Measurements from ENCODE around the gene MAOB.

GRCh38 chrX:43898406-43899035 lies 16.3 kb upstream of the MAOB start:
- TF ChIP-seq SP1 (IDR thresholded peaks at IDR 0.05) (no peak), NFRKB (IDR thresholded peaks at IDR 0.05) (no peak), SUZ12 (IDR thresholded peaks at IDR 0.05) (no peak), BHLHE40 (IDR thresholded peaks at IDR 0.05; ENCODE audit: borderline replicate concordance) (no peak), ELF4 (IDR thresholded peaks at IDR 0.05) (no peak), CTBP1 (IDR thresholded peaks at IDR 0.05; ENCODE audit: borderline replicate concordance) (no peak), ARNT (IDR thresholded peaks at IDR 0.05) (no peak), TARDBP (IDR thresholded peaks at IDR 0.05) (no peak), FOXA1 (IDR thresholded peaks at IDR 0.05) (no peak), L3MBTL2 (conservative IDR thresholded peaks at IDR 0.05) (no peak), FOXM1 (IDR thresholded peaks at IDR 0.05; ENCODE audit: borderline replicate concordance) (no peak), FOXK2 (IDR thresholded peaks at IDR 0.05) (no peak), ZNF384 (IDR thresholded peaks at IDR 0.05) (no peak), HDGF (IDR thresholded peaks at IDR 0.05; ENCODE audit: borderline replicate concordance) (no peak)
